Activated CD4-positive, alpha-beta T cell treated with anti-CD3 and anti-CD28 coated beads, Interleukin-2, amount 50 U/mL, for 24 hours (primary cell): ENCODE results near the gene TNPO1.
"Not testable (repeated sequence)": the region's sequence is repeated elsewhere in the genome, so short reads cannot be mapped to it uniquely, and the experiment has no call there.

Experiments
- DNase-seq, 2 donors: peaks; one replicate each; pipeline ENCODE4 v3.0.0-alpha.2; 2020; ENCODE audit warnings: low read depth in 1 of 2, low spot score in 1 of 2

Gene TNPO1

GRCh38 chr5:72816284-72817075 lies at the start of gene TNPO1:
TSS of gene TNPO1 (plus strand) at chr5:72816661. CDS start at chr5:72816738, 77 bp downstream.
- peak; percentile 62 to 72 for DNase-seq

GRCh38 chr5:72767289-72768010 lies 49.0 kb upstream of the TNPO1 start:
- no peak for DNase-seq

- no peak for DNase-seq
These were observed 46.2 kb upstream of the TNPO1 start for GRCh38 chr5:72770266-72770665.

GRCh38 chr5:72776684-72777083 lies 39.8 kb upstream of the TNPO1 start:
- DNase-seq = no peak

- DNase-seq = no peak
These were observed 36.9 kb upstream of the TNPO1 start for GRCh38 chr5:72779520-72779919.

- DNase-seq = no peak
These were observed 33.1 kb upstream of the TNPO1 start for GRCh38 chr5:72783354-72783753.

- DNase-seq = no peak
These were observed 32.3 kb upstream of the TNPO1 start for GRCh38 chr5:72784129-72784528.

GRCh38 chr5:72785801-72786200 lies 30.7 kb upstream of the TNPO1 start:
- DNase-seq = no peak

GRCh38 chr5:72786676-72787075 lies 29.8 kb upstream of the TNPO1 start:
- no peak for DNase-seq

- no peak for DNase-seq
These were observed 27.5 kb upstream of the TNPO1 start for GRCh38 chr5:72788866-72789505.

GRCh38 chr5:72790186-72790585 lies 26.3 kb upstream of the TNPO1 start:
- DNase-seq = no peak

- not testable (repeated sequence) for DNase-seq
These were observed 23.8 kb upstream of the TNPO1 start for GRCh38 chr5:72792662-72793061.

GRCh38 chr5:72796001-72796400 lies 20.5 kb upstream of the TNPO1 start:
- no peak for DNase-seq

- DNase-seq = no peak
These were observed 16.7 kb upstream of the TNPO1 start for GRCh38 chr5:72799721-72800120.

- not testable (repeated sequence) for DNase-seq
These were observed 7.8 kb upstream of the TNPO1 start for GRCh38 chr5:72808637-72809036.

GRCh38 chr5:72811849-72812248 lies 4.6 kb upstream of the TNPO1 start:
- DNase-seq = no peak

GRCh38 chr5:72812488-72812887 lies 4.0 kb upstream of the TNPO1 start:
- DNase-seq = no peak

- no peak for DNase-seq
These were observed 2.4 kb upstream of the TNPO1 start for GRCh38 chr5:72814104-72814503.

- no peak for DNase-seq
These were observed 1.6 kb upstream of the TNPO1 start for GRCh38 chr5:72814864-72815263.

GRCh38 chr5:72815580-72816283 lies 729 bp upstream of the TNPO1 start:
- DNase-seq = peak in 1 of 2 donors; percentile 25

GRCh38 chr5:72817076-72817481 lies 618 bp downstream of the TNPO1 start:
- DNase-seq = peak; percentile 16 to 18
